Measurements from ENCODE around the gene PPP1R17. TPM values are rescaled to one million over a fixed set of nuclear protein-coding genes. Genes with fewer than 3 reads are reported as not detected.

The PPP1R17 gene
- total and polyA plus RNA-seq, 9 donors, result not detected

- WGBS (ENCODE audit: insufficient coverage), result 20% methylated on average over 5 of the region's 6 CpGs
- peak; percentile 66 for DNase-seq
These were observed 9.0 kb downstream of the PPP1R17 start for GRCh38 chr7:31695859-31696614.

GRCh38 chr7:31699050-31699449, 12.0 kb downstream of the PPP1R17 start:
- no peaks in the 10 kb centered on the region for H3K27me3 ChIP-seq (ENCODE audit: control insufficient read depth, insufficient read depth, low read length)
- no CpG with 5 or more reads among the region's 2 CpGs for WGBS (ENCODE audit: insufficient coverage)
- DNase-seq, result no peak
- no peak overlapping the region for H3K27ac ChIP-seq (ENCODE audit: low read length)
- H3K36me3 ChIP-seq (ENCODE audit: control insufficient read depth, insufficient read depth, low read length), result no peaks in the 10 kb centered on the region
- no peak overlapping the region for H3K4me3 ChIP-seq (ENCODE audit: low read length)
- no peaks in the 10 kb centered on the region for H3K4me1 ChIP-seq (ENCODE audit: control insufficient read depth, insufficient read depth, low read length)
- no peaks in the 10 kb centered on the region for H3K9me3 ChIP-seq (replicated peaks; ENCODE audit: control insufficient read depth, low read depth, low read length)

More at GRCh38 chr7:31695859-31696614, 9.0 kb downstream of the PPP1R17 start:
- Histone ChIP-seq H3K9me3 (replicated peaks; ENCODE audit: control insufficient read depth, low read depth, low read length) (no peaks in the 10 kb centered on the region), H3K27ac (ENCODE audit: low read length) (peak overlapping the region; percentile 36), H3K4me3 (ENCODE audit: low read length) (no peak overlapping the region), H3K4me1 (ENCODE audit: control insufficient read depth, insufficient read depth, low read length) (no peaks in the 10 kb centered on the region), H3K36me3 (ENCODE audit: control insufficient read depth, insufficient read depth, low read length) (no peaks in the 10 kb centered on the region), H3K27me3 (ENCODE audit: control insufficient read depth, insufficient read depth, low read length) (no peaks in the 10 kb centered on the region)

GRCh38 chr7:31702354-31702753, 15.3 kb downstream of the PPP1R17 start:
- Histone ChIP-seq H3K36me3 (ENCODE audit: control insufficient read depth, insufficient read depth, low read length) (no peaks in the 10 kb centered on the region), H3K27ac (ENCODE audit: low read length) (no peak overlapping the region), H3K27me3 (ENCODE audit: control insufficient read depth, insufficient read depth, low read length) (peaks cover 2% of the 10 kb centered on the region), H3K4me1 (ENCODE audit: control insufficient read depth, insufficient read depth, low read length) (no peaks in the 10 kb centered on the region), H3K4me3 (ENCODE audit: low read length) (no peak overlapping the region), H3K9me3 (replicated peaks; ENCODE audit: control insufficient read depth, low read depth, low read length) (no peaks in the 10 kb centered on the region)
- no peak for DNase-seq
- WGBS (ENCODE audit: insufficient coverage), result 67% methylated on average over 2 of the region's 3 CpGs

- DNase-seq, result no peak
- peaks cover 2% of the 10 kb centered on the region for H3K27me3 ChIP-seq (ENCODE audit: control insufficient read depth, insufficient read depth, low read length)
- no CpG with 5 or more reads among the region's 3 CpGs for WGBS (ENCODE audit: insufficient coverage)
- no peaks in the 10 kb centered on the region for H3K36me3 ChIP-seq (ENCODE audit: control insufficient read depth, insufficient read depth, low read length)
- H3K27ac ChIP-seq (ENCODE audit: low read length), result no peak overlapping the region
- H3K9me3 ChIP-seq (replicated peaks; ENCODE audit: control insufficient read depth, low read depth, low read length), result no peaks in the 10 kb centered on the region
- H3K4me1 ChIP-seq (ENCODE audit: control insufficient read depth, insufficient read depth, low read length), result no peaks in the 10 kb centered on the region
- no peak overlapping the region for H3K4me3 ChIP-seq (ENCODE audit: low read length)
These were observed 18.4 kb downstream of the PPP1R17 start for GRCh38 chr7:31705377-31705776.

GRCh38 chr7:31707089-31707488, 20.1 kb downstream of the PPP1R17 start:
- peaks cover 2% of the 10 kb centered on the region for H3K27me3 ChIP-seq (ENCODE audit: control insufficient read depth, insufficient read depth, low read length)
- no peaks in the 10 kb centered on the region for H3K36me3 ChIP-seq (ENCODE audit: control insufficient read depth, insufficient read depth, low read length)
- H3K27ac ChIP-seq (ENCODE audit: low read length), result no peak overlapping the region
- no peak overlapping the region for H3K4me3 ChIP-seq (ENCODE audit: low read length)
- 38% methylated on average over 3 of the region's 5 CpGs for WGBS (ENCODE audit: insufficient coverage)
- no peak for DNase-seq
- no peaks in the 10 kb centered on the region for H3K9me3 ChIP-seq (replicated peaks; ENCODE audit: control insufficient read depth, low read depth, low read length)
- no peaks in the 10 kb centered on the region for H3K4me1 ChIP-seq (ENCODE audit: control insufficient read depth, insufficient read depth, low read length)

- 80% methylated on average over 1 of the region's 1 CpG for WGBS (ENCODE audit: insufficient coverage)
These were observed 23.2 kb downstream of the PPP1R17 start for GRCh38 chr7:31710171-31710570.

GRCh38 chr7:31716355-31716754, 29.3 kb downstream of the PPP1R17 start:
- no peaks in the 10 kb centered on the region for H3K36me3 ChIP-seq (ENCODE audit: control insufficient read depth, insufficient read depth, low read length)
- no CpG with 5 or more reads among the region's 1 CpG for WGBS (ENCODE audit: insufficient coverage)
- no peak for DNase-seq

More at GRCh38 chr7:31710171-31710570, 23.2 kb downstream of the PPP1R17 start:
- Histone ChIP-seq H3K9me3 (replicated peaks; ENCODE audit: control insufficient read depth, low read depth, low read length) (no peaks in the 10 kb centered on the region), H3K4me3 (ENCODE audit: low read length) (no peak overlapping the region), H3K27ac (ENCODE audit: low read length) (no peak overlapping the region), H3K27me3 (ENCODE audit: control insufficient read depth, insufficient read depth, low read length) (peaks cover 2% of the 10 kb centered on the region), H3K4me1 (ENCODE audit: control insufficient read depth, insufficient read depth, low read length) (no peaks in the 10 kb centered on the region), H3K36me3 (ENCODE audit: control insufficient read depth, insufficient read depth, low read length) (no peaks in the 10 kb centered on the region)
- no peak for DNase-seq

GRCh38 chr7:31720366-31720765, 33.4 kb downstream of the PPP1R17 start:
- WGBS (ENCODE audit: insufficient coverage), result no CpG with 5 or more reads among the region's 8 CpGs
- Histone ChIP-seq H3K9me3 (replicated peaks; ENCODE audit: control insufficient read depth, low read depth, low read length) (no peaks in the 10 kb centered on the region), H3K27ac (ENCODE audit: low read length) (no peak overlapping the region), H3K4me1 (ENCODE audit: control insufficient read depth, insufficient read depth, low read length) (no peaks in the 10 kb centered on the region), H3K27me3 (ENCODE audit: control insufficient read depth, insufficient read depth, low read length) (no peaks in the 10 kb centered on the region), H3K36me3 (ENCODE audit: control insufficient read depth, insufficient read depth, low read length) (no peaks in the 10 kb centered on the region), H3K4me3 (ENCODE audit: low read length) (no peak overlapping the region)
- DNase-seq, result no peak

More at GRCh38 chr7:31716355-31716754, 29.3 kb downstream of the PPP1R17 start:
- H3K4me1 ChIP-seq (ENCODE audit: control insufficient read depth, insufficient read depth, low read length), result no peaks in the 10 kb centered on the region
- no peaks in the 10 kb centered on the region for H3K9me3 ChIP-seq (replicated peaks; ENCODE audit: control insufficient read depth, low read depth, low read length)
- H3K4me3 ChIP-seq (ENCODE audit: low read length), result no peak overlapping the region
- no peak overlapping the region for H3K27ac ChIP-seq (ENCODE audit: low read length)
- no peaks in the 10 kb centered on the region for H3K27me3 ChIP-seq (ENCODE audit: control insufficient read depth, insufficient read depth, low read length)

GRCh38 chr7:31724696-31725095, 37.7 kb downstream of the PPP1R17 start:
- H3K27me3 ChIP-seq (ENCODE audit: control insufficient read depth, insufficient read depth, low read length), result no peaks in the 10 kb centered on the region
- no peaks in the 10 kb centered on the region for H3K36me3 ChIP-seq (ENCODE audit: control insufficient read depth, insufficient read depth, low read length)
- H3K27ac ChIP-seq (ENCODE audit: low read length), result no peak overlapping the region
- H3K4me3 ChIP-seq (ENCODE audit: low read length), result no peak overlapping the region
- H3K9me3 ChIP-seq (replicated peaks; ENCODE audit: control insufficient read depth, low read depth, low read length), result no peaks in the 10 kb centered on the region
- H3K4me1 ChIP-seq (ENCODE audit: control insufficient read depth, insufficient read depth, low read length), result no peaks in the 10 kb centered on the region
- WGBS (ENCODE audit: insufficient coverage), result no CpG with 5 or more reads among the region's 3 CpGs
- DNase-seq, result no peak

- WGBS (ENCODE audit: insufficient coverage), result 20% methylated on average over 1 of the region's 3 CpGs
These were observed 42.3 kb downstream of the PPP1R17 start for GRCh38 chr7:31729195-31729804.

More at GRCh38 chr7:31729195-31729804, 42.3 kb downstream of the PPP1R17 start:
- Histone ChIP-seq H3K9me3 (replicated peaks; ENCODE audit: control insufficient read depth, low read depth, low read length) (no peaks in the 10 kb centered on the region), H3K4me3 (ENCODE audit: low read length) (no peak overlapping the region), H3K4me1 (ENCODE audit: control insufficient read depth, insufficient read depth, low read length) (no peaks in the 10 kb centered on the region), H3K27me3 (ENCODE audit: control insufficient read depth, insufficient read depth, low read length) (no peaks in the 10 kb centered on the region), H3K36me3 (ENCODE audit: control insufficient read depth, insufficient read depth, low read length) (no peaks in the 10 kb centered on the region), H3K27ac (ENCODE audit: low read length) (no peak overlapping the region)
- no peak for DNase-seq

Data from muscle of leg (tissue), 11 donors.